Muscle of arm (tissue), 12 donors: ENCODE results near the gene C3orf18. TPM values are rescaled to one million over a fixed set of nuclear protein-coding genes. Genes with fewer than 3 reads are reported as not detected.

Source experiments
- DNase-seq: peaks from one replicate; pipeline ENCODE4 v3.0.0-alpha.2; 2013
- polyA plus RNA-seq, 12 donors: library from polyadenylated mRNA; unstranded; fragments of 120-200 nt; gene quantifications; one replicate each; pipeline ENCODE4 v1.2.1, GENCODE V29; 2013; ENCODE audit not compliant: insufficient read length in 12 of 12

C3orf18 gene
- polyA plus RNA-seq, 12 donors, result 13.0 to 24.8 (median 17.3) TPM; not detected in 1

- no peak for DNase-seq
Measured at GRCh38 chr3:50604628-50605588, 37.4 kb upstream of the C3orf18 start.

GRCh38 chr3:50604110-50604621 lies 36.6 kb upstream of the C3orf18 start:
- no peak for DNase-seq

- no peak for DNase-seq
Measured at GRCh38 chr3:50603261-50604109, 35.9 kb upstream of the C3orf18 start.

GRCh38 chr3:50602595-50603191 lies 35.1 kb upstream of the C3orf18 start:
- no peak for DNase-seq

DNA sequence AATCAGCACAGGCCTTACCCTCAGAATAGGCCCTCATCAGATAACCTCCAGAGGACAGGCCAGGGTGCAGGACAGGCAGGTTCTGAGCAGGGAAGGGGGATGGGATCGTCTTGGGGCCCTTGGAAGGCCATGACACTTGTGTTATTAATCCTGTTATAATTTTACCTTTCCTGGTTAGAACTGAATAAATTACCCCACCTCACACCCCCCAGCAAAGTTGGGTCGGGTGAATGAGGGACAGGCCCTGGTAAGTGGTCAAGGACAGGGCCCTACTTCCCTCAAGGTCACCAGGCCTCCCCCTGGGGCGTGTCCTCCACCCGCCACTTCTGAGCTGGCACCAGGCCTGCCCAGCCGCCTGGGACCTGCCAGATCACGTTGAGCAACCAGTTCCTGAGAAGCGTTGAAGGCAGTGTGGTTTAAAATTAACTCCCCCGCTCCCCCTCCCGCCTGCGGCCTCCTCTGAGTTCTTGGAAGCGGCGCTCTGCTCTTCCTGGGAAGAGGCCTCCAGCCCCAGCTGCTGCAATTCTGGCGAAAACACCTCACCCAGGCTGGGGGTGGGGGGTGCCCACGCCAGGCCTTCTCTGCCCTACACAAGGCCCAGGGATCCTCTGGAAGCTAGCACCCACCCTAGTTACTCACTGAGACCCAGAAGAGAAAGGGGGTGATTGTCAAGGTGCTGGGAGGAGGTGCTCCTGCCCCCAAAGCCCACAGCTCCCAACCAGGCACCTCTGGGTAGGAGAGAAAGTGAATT lies 33.5 kb upstream of the C3orf18 start:
- peak; percentile 90 for DNase-seq

GRCh38 chr3:50600141-50600753 lies 32.7 kb upstream of the C3orf18 start:
- no peak for DNase-seq

GRCh38 chr3:50599716-50600118 lies 32.2 kb upstream of the C3orf18 start:
- no peak for DNase-seq

DNA sequence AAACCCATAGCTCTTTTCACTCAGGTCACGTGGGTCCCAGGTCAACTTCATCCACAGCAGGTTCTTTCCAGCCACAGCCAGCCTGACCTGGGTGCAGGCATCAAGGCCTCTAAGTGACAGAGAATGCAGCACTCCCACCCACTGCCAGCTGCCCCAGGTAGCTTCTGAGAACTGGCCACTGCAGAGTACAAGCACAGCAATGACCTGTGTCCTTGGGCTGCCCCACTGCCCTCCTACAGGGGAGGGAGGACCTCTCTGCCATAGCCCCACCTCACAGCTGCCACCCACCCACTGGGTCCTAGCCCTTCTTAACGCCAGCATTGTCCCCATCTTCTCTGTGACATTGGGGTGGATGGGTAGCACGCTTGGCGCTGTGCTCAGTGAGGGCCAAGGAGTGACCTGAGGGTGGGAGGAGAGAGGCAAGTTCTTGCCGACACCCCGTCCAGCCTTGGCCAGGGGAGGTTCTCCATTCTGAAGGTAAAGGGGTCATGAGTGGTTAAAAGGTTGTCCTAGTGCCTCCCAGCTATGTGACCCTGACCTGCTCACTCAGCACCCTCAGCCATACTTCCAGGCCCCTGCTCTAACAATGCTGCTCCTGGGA lies 31.7 kb upstream of the C3orf18 start:
- no peak for DNase-seq

DNA sequence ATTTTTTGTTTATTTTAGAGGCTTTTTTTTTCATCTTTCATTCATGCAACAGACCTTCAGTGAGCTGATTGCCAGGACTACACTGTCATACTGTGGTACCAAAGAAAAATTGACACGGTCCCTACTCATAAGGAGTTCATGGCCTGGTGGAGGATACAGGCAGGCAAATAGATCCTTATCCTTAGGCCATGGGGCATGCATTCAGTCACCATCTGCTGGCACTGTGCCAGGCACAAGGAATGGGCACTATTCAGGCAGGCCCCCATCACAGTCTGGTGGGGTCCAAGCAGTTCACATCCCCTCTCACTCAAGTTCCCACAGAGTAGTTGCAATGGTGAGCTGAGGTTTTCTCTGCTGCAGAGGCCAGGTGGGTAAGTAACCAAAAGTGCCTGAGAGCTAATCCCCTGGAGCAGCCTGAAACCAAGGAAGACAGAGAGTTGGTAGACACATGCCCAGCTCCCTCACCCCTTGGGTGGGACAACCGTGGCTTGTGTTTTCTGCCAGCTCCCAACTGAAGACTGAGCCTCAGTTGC lies 26.8 kb upstream of the C3orf18 start:
- DNase-seq, result no peak

GRCh38 chr3:50592568-50592967 lies 25.0 kb upstream of the C3orf18 start:
- DNase-seq, result no peak

- no peak for DNase-seq
Measured at GRCh38 chr3:50591196-50591741, 23.7 kb upstream of the C3orf18 start.

GRCh38 chr3:50588759-50589433 lies 21.3 kb upstream of the C3orf18 start:
- no peak for DNase-seq

- no peak for DNase-seq
Measured at GRCh38 chr3:50587806-50588758, 20.5 kb upstream of the C3orf18 start.

DNA sequence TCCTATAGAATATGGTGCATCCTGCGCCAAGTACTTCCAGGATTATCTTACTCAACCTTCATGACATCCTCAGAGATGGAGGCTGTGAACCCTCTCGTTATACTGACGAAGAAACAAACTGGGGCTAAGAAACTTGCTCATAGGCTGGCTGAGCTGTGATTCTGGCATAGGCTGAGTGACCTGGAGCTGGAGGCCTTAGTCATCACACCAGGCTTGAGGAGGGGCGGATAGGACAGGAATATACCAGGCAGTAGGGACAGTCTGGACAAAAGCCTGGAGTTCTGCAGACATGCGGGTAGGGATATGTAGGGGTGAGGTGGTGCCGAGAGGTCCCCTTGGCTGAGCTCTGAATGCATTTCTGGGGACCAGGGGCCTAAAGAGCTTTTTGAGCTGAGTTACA lies 19.8 kb upstream of the C3orf18 start:
- DNase-seq, result no peak

- DNase-seq, result no peak
Measured at GRCh38 chr3:50586763-50587070, 19.2 kb upstream of the C3orf18 start.

DNA sequence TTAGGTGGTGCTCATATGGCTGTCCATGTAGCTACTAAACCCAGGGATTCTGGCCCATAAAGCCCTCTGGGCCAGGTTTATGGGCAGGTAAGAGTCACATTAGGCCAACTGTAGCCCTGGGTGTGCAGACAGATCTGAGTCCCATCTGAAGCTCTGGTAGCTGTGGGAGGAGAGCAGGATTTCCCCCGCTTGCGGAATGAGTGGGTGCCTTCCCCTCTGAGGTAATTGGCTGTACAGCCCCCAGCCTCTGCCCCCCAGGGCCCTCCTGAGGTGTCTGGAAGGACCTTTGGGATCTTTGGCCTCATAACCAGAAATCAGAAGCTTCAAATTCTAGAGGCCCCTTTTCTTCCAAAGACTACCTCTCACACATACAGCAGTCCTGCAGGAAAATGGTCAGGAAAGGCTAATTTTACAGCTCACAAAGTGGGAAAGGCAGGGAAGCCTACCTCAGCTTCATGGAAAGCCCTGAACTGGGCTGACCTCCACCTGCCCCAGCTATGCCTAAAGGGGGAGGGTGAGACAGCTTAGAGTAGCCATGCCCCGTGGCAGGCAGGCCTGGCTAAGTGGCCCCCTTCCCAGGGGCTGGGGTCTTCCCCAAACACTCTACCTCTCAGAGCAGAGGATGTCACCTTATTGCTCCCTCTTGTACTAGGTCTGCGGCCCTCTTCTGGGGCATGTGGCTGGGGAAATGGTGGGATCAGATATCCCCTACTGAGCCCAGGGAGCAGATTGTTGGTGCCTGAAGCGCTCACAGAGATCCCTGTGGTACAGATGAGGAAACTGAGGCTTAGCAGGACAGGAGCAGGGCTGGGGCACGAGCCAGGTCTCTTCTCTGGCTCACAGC lies 18.6 kb upstream of the C3orf18 start:
- DNase-seq, result no peak

DNA sequence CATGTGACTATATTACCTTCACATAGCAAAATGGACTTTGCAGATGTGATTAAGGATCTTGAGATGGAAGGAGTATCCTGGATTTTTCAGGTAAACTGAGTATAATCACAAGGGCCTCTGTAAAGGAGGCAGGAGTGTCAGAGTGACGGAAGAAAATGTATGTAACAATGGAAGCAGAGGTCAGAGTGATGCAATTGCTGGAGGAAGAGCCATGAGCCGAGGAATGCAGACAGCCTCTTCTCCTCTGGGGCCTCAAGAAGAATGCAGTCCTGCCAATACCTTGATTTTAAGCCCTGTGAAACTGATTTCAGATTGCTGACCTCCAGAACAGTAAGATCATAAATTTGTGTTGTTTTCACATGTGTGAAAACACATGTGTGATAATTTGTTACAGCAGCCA lies 16.8 kb upstream of the C3orf18 start:
- no peak for DNase-seq
